GM21526 (cell line): ENCODE results near the gene SLC44A5.
"Not testable (repeated sequence)": the region's sequence is repeated elsewhere in the genome, so short reads cannot be mapped to it uniquely, and the experiment has no call there.

Experiments used
- ATAC-seq: cut with Tn5 transposase; IDR thresholded peaks from one replicate; pipeline ENCODE4 v1.9.1; 2021; ENCODE audit warnings: moderate library complexity; ENCODE audit not compliant: unreplicated experiment, low FRiP score

SLC44A5 gene

DNA sequence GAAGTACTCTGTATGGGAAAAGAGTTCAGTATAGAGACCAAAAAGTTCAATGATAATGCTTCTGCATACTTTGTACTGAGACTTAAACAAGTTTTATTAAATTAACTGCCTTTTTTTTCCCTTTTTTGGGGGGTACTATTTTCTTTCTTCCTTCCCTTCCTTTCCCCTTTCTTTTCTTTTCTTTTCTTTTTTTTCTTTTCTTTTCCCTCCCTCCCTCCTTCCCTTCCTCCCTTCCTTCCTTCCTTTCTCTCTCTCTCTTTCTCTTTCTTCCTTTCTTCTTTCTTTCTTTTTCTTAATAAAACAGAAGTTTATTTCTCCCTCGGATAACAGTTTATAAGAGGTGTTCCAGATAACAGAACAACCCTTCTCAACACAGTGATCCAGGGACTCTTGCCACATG lies 399.3 kb downstream of the SLC44A5 start:
- no peak for ATAC-seq

DNA sequence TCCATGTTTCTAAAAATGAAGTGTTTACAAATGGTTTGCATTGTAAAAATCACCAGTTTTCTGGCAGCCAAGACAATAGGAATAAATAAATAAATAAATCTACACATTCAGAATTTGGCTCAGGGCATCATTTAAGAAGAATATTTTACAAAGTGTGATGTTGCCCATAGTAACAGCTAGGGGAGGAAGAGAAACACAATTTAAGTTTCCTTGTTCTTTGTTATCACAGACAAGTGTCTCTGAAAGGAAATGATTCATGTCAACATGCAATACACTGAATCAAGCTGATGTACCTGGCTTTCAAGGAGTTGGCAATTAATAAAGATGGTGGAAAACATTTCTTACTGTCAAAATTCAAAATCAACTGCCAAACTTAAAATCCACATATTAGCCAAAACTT lies 402.1 kb downstream of the SLC44A5 start:
- no peak for ATAC-seq

DNA sequence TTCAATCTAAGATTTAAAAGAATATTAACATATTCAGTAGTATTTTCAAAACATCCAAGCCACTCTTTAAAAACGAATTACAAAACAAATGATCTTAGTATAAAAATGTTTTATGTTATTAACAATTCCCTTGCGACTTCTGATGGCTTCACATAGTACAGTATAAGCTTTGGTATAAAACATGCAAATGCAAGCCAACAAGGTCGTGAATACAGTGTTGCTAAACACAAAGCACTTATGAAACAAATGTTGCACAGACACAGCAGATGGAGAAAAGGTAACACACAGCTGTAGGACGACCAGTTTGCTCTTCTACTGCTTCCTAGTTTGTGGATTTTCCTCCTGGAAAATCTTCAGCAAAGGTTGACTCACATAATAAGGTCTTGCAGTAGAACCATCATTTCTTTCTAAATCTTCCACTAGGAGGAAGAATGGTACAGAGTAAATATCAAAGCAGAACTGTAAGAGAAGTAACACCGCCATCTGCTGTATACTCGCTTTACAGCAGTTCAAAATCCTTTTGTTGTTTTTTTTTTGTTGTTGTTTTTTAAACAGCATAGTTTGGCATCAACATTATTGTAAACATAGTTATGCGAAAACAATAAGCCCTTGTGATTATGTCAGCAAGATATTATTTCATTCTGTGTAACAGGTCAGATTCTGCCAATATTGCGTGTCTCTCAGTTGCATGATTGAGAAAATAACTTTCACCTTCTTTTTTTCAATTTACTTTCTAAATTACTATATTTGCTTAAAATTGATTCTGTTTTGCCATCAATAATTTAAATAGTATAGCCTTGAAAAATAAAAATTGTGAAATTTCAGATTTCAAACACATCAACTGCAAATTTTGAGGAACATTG lies 407.3 kb downstream of the SLC44A5 start:
- ATAC-seq, result peak; percentile 88

DNA sequence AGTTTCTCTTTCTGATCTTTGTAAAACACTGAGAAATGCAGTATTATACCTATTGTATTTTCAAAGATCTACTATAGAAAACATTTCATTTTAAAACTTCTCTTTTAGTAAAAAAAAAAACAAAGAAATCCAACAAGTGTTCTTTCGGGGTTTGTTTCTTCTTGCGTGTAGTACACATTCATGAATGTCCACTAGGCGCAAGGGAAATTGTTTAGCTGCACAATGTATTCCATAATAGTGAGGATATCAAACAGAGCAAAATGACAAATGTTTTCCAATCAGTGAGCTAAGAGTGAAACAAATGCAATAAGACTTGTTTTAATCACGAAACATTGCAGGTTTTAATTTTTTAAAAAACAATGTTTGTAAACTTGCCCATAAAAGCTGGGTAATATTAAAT lies 408.2 kb downstream of the SLC44A5 start:
- no peak for ATAC-seq

DNA sequence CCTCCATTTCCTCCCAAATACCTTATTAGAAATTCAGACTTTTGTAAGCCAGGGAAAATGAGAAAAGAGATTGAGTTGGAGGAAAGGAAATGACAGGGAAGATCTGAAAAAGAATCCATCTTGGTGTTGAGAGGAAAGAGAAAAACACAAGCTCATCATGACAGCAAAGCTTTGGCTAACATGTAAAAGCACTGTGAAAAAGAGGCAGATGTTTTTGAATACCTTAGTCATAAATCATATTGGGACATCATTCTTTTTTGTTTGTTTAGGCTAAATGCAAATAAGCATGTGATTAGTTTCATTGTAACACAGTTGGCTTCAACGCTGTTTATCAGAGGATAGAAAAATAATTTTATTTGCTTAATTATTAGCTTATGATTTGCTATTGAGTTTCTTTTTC lies 412.2 kb downstream of the SLC44A5 start:
- ATAC-seq, result no peak

DNA sequence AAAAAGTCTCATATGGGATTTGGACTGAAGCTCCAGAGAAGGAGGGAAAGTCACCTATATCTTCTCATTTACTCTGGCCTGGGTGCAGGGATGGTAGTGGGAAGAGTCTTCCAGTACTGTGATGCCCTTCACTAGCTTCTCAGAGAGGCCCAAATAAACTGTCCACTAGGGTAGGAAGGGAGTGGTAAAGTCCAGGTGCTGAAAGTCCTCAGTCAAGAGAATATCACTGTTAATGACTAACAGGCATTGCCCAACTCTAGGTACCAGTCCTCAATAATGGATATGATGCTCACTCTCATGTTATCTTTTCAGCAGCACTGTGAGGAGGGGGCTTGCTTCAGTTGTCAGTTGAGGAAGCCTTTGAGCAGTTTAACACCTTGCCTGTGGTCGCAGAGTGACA lies 412.8 kb downstream of the SLC44A5 start:
- no peak for ATAC-seq

DNA sequence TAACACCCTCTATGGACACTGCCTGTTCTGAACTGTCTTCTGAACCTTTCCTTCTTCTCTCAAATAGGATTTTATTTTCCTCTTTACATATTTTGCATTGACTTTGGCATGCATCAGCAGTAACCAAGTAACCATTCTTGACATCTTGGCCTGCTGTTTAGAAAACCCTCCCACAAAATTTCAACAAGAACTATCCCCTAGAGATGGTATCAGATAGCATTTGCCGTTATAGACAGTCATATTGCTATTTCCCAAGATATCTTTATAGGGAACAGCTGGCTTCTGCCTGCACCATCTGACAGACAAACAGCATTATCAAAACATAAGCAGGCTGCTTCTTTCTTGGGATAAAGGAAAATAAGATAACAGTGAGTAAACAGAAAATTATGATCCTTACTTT lies 422.0 kb downstream of the SLC44A5 start:
- ATAC-seq, result no peak

DNA sequence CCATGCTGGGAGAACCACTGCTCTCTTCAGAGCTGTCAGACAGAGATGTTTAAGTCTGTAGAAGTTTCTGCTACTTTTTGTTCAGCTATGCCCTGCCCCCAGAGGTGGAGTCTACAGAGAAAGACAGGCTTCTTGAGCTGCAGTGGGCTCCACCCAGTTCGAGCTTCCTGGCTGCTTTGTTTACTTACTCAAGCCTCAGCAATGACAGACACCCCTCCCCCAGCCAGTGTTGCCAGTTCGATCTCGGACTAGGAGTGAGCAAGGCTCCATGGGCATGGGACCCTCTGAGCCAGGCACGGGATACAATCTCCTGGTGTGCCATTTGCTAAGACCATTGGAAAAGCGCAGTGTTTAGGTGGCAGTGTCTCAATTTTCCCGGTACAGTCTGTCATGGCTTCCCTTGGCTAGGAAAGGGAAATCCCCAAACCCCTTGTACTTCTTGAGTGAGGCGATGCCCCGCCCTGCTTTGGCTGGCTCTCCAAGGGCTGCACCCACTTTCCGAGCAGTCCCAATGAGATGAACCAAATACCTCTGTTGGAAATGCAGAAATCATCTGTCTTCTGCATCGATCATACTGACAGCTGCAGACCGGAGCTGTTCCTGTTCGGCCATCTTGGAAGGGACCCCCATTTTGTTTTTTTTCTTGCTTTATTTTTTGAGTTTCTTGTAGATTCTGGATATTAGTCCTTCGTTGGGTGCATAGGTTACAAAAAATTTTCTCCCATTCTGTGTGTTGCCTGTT lies 429.5 kb downstream of the SLC44A5 start:
- ATAC-seq, result not testable (repeated sequence)

DNA sequence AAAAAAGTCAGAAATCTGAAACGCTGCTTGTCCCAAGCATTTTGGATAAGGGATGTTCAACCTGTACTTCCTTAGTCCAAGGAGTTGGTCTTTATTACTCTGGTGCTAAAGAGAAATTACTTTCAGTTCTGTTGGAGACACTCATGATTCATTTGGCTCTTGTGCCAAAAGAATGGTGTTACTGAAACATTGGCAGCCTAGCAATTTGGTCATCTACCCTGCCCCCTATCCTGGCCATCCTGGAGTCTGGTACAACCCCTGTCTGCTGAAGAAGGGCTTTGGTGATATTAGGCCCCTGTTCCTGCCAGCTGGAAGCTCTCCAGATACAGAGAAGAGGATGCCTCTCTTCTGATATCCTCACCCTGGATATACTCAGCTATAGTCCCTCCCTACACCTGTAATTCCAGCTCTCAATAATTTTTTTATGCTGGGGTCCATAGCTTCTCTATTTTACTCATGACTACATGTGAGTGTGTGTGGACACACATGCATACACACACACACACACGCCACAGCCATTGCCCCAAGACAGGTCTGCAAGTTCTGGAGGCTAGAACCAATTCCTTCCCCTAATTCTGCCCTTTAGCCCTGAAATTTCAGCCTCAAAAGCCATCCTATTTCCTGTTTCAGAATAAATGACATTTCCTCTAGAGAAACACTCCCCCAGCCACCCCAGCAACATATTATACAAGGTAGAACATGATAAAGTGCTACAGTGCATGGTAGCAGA lies 436.7 kb downstream of the SLC44A5 start:
- ATAC-seq, result no peak

DNA sequence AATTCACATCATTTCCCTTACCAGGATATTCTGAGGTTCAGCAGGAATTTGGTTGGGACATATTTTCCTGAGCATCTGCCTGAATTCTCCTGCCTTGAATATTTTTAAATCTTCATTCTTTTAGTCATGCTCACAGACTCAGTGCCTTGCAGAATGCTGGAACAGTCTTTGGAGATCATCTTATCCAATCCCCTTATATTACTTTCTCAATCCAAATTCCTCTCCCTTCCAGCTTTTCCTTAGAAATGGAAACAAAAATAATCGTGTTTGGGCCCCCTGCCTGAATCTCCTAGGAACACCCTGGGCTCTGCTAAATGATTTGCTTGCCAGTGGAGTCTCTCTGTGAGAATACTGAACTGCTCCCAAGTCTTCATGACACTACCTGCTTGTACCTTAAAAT lies 438.4 kb downstream of the SLC44A5 start:
- ATAC-seq, result no peak

DNA sequence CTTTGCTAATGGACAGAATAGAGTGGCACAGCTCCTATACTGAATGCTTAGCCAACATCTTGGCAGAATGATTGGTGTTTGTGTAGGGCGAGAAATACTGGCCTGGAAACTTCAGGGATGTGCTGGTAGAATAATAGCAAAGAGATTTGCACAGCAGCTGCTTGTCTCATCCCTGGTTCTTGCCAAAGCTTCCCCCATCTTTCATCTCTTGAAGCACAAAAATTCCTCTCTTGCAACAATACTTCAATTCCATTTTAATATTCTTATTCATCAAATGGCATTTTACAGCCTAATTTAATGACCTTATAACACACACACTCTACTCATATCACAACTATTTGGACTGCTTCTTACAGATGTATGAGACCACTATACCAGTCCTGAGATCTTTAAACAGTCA lies 439.0 kb downstream of the SLC44A5 start:
- no peak for ATAC-seq

DNA sequence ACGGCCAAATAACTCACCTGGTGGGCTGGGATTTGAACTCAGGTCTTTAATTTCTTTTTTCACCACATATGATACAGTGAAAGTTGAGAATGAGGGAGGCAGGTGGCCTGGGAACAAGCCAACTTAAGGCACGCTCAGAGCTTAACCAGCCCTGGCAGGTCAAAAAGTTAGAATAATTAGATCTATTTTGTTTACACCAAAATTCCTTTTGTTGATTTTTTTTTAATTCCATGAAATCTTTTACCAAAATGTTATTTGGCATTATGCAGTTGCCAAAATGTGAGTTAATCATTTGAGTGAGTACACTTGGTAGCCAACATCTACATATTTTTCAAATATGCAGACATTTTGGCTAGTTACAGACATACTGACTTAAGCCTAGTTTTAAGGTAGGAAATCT lies 439.9 kb downstream of the SLC44A5 start:
- no peak for ATAC-seq

DNA sequence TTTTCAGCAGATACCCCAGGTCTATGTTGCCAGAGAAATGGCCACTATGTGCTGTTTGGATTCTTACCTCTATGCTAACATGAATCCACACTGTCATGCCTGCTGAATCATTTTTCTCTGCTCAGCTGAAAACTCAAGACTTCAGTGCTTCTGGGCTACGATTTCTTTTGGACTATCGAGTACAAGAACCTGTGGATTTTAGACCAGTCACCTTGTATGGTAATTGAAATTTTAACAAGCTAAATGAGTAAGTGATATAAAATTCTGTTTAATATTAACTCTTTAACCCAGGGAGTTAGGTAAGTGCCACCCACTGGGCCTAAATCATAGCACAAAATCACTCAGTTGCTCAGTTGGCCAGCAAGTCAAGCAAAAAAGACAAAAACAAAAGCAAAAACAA lies 440.9 kb downstream of the SLC44A5 start:
- no peak for ATAC-seq

DNA sequence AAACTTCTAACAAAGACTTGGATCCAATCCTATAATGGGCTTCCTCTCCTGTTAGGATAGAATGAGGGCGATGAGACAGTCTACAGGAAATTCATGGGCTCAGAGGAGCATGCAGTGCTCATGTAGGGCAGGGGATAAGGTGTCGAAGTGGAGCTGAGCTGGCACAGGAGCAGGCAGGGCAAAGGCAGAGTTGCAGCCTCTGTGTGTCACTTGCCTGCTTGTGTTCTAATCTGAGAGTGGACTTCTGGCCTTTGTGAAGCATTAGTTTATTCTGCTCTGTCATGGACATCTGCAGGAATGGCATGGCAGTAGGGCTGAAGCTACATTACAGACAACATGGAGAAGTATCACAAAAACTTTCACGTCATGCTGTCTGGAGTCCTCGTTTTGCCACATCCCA lies 444.1 kb downstream of the SLC44A5 start:
- ATAC-seq, result no peak

DNA sequence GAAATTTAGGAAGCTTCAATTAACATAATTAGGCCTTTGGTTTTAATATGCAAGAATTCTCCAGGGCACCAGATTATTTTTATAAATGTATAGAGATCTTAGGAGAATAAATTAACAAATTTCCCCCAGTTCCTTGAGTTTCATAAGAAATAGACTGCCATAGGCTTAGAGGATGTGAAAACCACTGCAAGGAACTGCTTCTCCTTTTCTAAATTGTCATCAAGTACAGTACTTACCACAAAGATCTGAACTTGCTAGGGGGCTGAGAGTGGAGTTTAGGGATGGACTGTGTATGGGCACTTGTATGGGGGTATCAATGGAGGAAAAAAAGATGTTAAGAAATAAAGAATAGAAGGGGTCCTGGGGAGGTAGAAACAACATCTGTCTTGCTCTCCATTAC lies 445.6 kb downstream of the SLC44A5 start:
- ATAC-seq, result no peak

DNA sequence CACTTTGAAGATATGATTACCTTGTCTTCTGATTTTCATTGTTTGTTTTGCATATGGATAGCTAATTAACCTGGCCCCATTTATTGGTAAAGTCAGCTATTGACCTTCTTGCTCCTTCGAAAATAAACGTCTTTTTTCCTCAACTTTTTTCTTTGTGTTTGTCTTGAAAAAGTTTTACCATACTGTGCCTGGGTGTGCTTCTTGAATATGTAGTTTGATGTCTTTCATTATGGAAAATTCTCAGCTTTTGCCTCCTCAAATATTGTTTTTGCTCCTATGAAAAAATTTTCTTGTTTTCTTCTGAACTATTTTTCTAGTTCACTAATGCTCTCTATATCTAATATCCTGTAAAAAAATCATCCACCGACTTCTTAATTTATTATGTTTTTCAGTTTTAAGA lies 451.8 kb downstream of the SLC44A5 start:
- no peak for ATAC-seq
